ENCODE results near the gene ZNF598. TPM values are rescaled to one million over a fixed set of nuclear protein-coding genes. Genes with fewer than 3 reads are reported as not detected.

The ZNF598 gene
- total RNA-seq, 2 donors from 2014 or later: 65.8 to 68.5 TPM

DNA sequence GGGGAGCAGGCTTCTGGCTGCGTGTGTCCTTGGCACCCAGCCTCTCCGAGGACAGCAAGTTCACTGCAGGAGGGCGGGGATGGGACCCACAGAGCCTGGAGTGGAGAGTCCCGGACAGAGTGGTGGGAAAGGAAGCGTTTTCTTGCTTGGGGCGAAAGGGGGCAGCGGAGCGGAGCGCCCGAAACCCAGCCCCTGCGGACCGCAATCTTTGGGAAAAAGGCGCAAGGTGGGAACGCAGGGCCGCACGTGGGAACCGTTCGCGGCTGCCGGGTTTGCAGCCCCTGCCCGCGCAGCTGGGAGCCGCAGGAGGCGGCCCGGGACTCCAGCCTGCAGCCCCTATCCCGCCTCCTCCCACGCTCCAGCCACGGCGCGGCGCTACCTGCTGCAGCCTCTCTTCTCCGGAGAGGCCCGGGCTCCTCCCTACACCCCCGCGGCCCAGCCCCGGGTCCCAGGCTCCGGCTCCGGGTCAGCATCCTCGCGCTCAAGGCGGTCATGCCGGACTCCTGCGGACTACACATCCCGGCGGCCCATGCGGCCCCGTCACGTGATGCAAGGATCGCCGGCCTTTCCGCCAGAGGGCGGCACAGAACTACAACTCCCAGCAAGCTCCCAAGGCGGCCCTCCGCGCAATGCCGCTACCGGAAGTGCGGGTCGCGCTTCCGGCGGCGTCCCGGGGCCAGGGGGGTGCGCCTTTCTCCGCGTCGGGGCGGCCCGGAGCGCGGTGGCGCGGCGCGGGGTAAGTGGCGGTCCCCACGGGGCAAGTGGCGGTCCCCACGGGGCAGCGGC lies 37.9 kb upstream of the ZNF598 start, which contains the start of the genes NTHL1 and TSC2:
Gene NTHL1 (minus strand): TSS at position 505 of the 786 bp plus-strand sequence. CDS start 11 bp downstream, at position 494.
Gene TSC2 (plus strand): TSS at position 656 of the 786 bp plus-strand sequence. CDS start 631 bp downstream, outside the sequence.
- Histone ChIP-seq H3K4me3 (peak within 1 kb of the TSS; percentile 86), H3K27me3 (replicated peaks; ENCODE audit: insufficient read depth) (no peaks in the 10 kb centered on the region), H3K9me3 (no peaks in the 10 kb centered on the region), H3K4me1 (ENCODE audit: control insufficient read depth in 1 of 2, low read depth in 2 of 2) (peaks cover 14 to 40% of the 10 kb centered on the region in 2 donors), H3K27ac (peak within 1 kb of the TSS; percentile 54 to 58), H3K36me3 (peaks cover 6% of the 10 kb centered on the region)
- ATAC-seq (ENCODE audit: insufficient number of reproducible peaks, low FRiP score, low read depth) (peak; percentile 90), DNase-seq (ENCODE audit: low spot score) (peak; percentile 79)
- TF ChIP-seq, protein P1, sequence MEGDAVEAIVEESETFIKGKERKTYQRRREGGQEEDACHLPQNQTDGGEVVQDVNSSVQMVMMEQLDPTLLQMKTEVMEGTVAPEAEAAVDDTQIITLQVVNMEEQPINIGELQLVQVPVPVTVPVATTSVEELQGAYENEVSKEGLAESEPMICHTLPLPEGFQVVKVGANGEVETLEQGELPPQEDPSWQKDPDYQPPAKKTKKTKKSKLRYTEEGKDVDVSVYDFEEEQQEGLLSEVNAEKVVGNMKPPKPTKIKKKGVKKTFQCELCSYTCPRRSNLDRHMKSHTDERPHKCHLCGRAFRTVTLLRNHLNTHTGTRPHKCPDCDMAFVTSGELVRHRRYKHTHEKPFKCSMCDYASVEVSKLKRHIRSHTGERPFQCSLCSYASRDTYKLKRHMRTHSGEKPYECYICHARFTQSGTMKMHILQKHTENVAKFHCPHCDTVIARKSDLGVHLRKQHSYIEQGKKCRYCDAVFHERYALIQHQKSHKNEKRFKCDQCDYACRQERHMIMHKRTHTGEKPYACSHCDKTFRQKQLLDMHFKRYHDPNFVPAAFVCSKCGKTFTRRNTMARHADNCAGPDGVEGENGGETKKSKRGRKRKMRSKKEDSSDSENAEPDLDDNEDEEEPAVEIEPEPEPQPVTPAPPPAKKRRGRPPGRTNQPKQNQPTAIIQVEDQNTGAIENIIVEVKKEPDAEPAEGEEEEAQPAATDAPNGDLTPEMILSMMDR (IDR thresholded peaks at IDR 0.05): peak; percentile 31

DNA sequence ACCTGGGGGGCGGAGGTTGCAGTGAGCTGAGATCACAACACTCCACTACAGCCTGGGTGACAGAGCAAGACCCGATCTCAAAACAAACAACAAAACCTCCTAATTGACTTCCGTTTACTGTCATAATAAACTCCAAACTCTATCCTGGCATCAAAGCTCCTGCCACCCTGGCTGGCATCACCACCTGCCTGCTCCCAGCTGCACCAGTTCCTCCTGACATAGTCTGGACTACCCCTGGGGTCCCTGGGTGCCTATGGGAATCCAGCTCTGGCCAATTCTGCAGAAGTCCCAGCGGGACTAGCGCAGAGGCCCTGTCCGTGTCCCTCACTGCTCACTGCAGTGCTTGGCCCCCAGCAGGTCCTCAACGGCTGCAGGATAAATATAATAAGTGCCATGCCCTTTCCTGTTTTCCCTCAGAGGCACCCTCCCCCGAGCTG lies 37.3 kb upstream of the ZNF598 start:
- peaks cover 14 to 40% of the 10 kb centered on the region in 2 donors for H3K4me1 ChIP-seq (ENCODE audit: control insufficient read depth in 1 of 2, low read depth in 2 of 2)
- peaks cover 4% of the 10 kb centered on the region for H3K36me3 ChIP-seq
- H3K27ac ChIP-seq: peak overlapping the region; percentile 54 to 58
- no peaks in the 10 kb centered on the region for H3K27me3 ChIP-seq (replicated peaks; ENCODE audit: insufficient read depth)
- H3K4me3 ChIP-seq: peak overlapping the region; percentile 86
- DNase-seq (ENCODE audit: low spot score) (no peak), ATAC-seq (ENCODE audit: insufficient number of reproducible peaks, low FRiP score, low read depth) (no peak)
- TF ChIP-seq, protein P1 (IDR thresholded peaks at IDR 0.05): no peak
- no peaks in the 10 kb centered on the region for H3K9me3 ChIP-seq

DNA sequence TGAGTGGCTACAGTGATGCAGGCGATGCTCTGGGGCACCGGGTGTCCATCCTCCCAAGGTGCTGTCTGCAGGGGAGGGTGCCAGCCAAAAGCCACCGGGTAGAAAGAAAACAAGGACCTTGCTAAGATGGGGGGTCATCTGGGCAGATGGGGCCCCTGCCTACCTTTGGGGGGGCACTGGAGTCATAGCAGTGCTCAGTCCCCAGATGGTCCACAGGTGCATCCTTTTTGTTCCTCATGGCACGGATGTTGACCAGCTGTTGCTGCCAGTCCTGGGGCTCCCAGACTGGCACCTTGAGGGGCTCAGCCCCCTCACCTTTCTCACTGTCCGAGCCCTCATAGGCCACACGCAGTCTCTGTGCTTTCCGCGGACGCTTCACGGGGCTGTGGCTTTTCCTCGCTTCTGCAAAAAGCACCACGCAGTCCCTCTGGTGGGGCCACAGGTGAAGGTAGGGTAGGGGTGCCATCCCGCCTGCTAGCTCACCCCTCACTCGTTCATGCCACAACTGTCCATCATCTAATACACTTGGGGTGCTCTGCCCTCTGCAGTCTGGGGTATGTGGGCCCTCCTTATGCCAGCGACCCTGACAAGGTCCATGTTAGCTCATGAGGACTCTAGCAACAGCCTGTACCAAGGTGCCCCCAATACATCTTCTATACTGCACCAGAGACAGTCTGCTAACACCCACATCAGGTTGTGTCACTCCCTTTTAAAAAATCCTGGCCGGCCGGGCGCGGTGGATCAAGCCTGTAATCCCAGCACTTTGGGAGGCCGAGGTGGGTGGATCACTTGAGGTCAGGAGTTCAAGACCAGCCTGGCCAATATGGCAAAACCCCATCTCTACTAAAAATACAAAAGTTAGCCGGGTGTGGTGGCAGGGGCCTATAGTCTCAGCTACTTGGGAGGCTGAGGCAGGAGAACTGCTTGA lies 36.6 kb upstream of the ZNF598 start:
- DNase-seq (ENCODE audit: low spot score) (no peak), ATAC-seq (ENCODE audit: insufficient number of reproducible peaks, low FRiP score, low read depth) (no peak)
- Histone ChIP-seq H3K9me3 (no peaks in the 10 kb centered on the region), H3K4me1 (ENCODE audit: control insufficient read depth in 1 of 2, low read depth in 2 of 2) (peaks cover 14 to 40% of the 10 kb centered on the region in 2 donors), H3K4me3 (peak overlapping the region; percentile 86), H3K27me3 (replicated peaks; ENCODE audit: insufficient read depth) (no peaks in the 10 kb centered on the region), H3K27ac (peak overlapping the region in 1 of 2 donors; percentile 58), H3K36me3 (peaks cover 4% of the 10 kb centered on the region)
- TF ChIP-seq, protein P1 (IDR thresholded peaks at IDR 0.05): no peak

DNA sequence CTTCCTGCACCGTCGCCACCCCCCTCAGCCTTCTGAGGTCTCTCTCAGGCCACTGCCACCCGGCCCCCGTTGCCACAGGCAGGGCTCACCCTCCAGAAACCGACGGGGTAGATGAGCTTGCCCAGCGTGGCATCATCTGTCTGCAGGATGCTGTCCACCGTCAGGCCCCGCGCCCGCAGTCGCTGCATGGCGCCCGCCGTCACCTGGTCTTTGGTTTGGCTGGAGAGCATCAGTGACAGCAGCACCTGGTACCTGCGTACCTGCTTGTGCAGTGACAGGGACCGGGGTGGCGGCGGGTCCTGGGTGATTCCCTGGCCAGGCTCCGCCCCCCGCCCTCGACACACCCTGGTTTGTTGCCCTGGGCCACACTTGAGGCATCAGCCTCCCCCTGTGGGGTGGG lies 34.9 kb upstream of the ZNF598 start:
- Histone ChIP-seq H3K36me3 (no peaks in the 10 kb centered on the region), H3K4me3 (no peak overlapping the region), H3K27me3 (replicated peaks; ENCODE audit: insufficient read depth) (no peaks in the 10 kb centered on the region), H3K4me1 (ENCODE audit: control insufficient read depth in 1 of 2, low read depth in 2 of 2) (peaks cover 14 to 43% of the 10 kb centered on the region in 2 donors), H3K27ac (no peak overlapping the region), H3K9me3 (no peaks in the 10 kb centered on the region)
- no peak for ATAC-seq (ENCODE audit: insufficient number of reproducible peaks, low FRiP score, low read depth)
- TF ChIP-seq, protein P1 (IDR thresholded peaks at IDR 0.05): no peak
- no peak for DNase-seq (ENCODE audit: low spot score)
